22Rv1 (cell line): ENCODE results near the gene RPS27L.

ENCODE experiments used
- CTCF ChIP-seq: fragments of 450-650 bp; IDR thresholded peaks from 2 replicates; pipeline ENCODE4 v1.5.1; 2017; ENCODE audit warnings: mild to moderate bottlenecking
- ZFX ChIP-seq: fragments of 450-650 bp; IDR thresholded peaks from 2 replicates; pipeline ENCODE4 v1.6.1; 2017; ENCODE audit warnings: antibody characterized with exemption, borderline replicate concordance

- TF ChIP-seq CTCF (no peak), ZFX (no peak)
Observed at GRCh38 chr15:63157118-63157843, at the start of gene RPS27L.
